ENCODE measurements around the gene SF3B1. TPM values are rescaled to one million over a fixed set of nuclear protein-coding genes. Genes with fewer than 3 reads are reported as not detected.

The SF3B1 gene
- total and polyA plus RNA-seq, 8 donors, result 75.8 to 277 (median 130) TPM

DNA sequence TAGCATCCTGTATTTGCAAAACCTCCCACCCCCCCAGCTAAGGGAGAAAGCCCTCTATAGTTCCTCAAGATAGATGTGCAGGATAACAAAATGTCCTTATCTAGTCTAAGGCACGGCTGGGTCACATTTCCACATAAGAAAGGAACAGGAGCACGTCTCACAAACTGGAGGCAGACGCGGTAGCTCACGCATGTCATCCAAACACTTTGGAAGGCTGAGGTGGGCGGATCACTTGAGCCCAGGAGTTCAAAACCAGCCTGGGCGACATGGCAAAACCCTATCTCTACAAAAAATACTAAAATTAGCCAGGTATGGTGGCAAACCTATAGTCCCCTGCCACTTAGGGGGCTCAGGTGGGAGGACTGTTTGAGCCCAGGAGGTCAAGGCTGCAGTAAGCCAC, 9.3 kb downstream of the SF3B1 start:
- ATAC-seq, result peak in 1 of 4 donors; percentile 17

DNA sequence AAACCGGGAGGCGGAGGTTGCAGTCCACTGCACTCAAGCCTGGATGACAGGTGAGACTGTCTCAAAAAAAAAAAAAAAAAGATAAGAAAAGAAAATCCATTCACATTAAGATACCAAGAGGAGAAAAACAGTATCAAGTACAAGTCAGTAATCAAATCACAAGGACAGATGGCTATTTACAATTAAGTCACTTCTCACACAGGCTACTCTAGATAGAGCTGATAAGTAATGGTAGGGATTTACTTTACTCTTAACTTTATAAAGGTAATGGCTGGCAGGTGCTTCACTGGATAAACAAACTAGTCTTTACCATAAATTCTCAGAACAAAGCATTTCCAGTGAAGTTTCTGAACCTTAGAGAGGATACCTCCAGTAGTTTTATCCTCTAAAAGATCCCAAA, 11.5 kb downstream of the SF3B1 start:
- H3K27ac ChIP-seq, result no peak overlapping the region
- peaks cover 6 to 31% (median 28%) of the 10 kb centered on the region in 3 donors for H3K4me1 ChIP-seq
- no peak overlapping the region for H3K4me3 ChIP-seq
- no peaks in the 10 kb centered on the region for H3K9me3 ChIP-seq
- 74 to 79% methylated on average over 2 of the region's 2 CpGs for WGBS, 2 donors
- H3K36me3 ChIP-seq, result peaks cover 4 to 41% (median 34%) of the 10 kb centered on the region in 3 donors
- peak in 1 of 4 donors; percentile 22 for ATAC-seq
- TF ChIP-seq, protein P1, sequence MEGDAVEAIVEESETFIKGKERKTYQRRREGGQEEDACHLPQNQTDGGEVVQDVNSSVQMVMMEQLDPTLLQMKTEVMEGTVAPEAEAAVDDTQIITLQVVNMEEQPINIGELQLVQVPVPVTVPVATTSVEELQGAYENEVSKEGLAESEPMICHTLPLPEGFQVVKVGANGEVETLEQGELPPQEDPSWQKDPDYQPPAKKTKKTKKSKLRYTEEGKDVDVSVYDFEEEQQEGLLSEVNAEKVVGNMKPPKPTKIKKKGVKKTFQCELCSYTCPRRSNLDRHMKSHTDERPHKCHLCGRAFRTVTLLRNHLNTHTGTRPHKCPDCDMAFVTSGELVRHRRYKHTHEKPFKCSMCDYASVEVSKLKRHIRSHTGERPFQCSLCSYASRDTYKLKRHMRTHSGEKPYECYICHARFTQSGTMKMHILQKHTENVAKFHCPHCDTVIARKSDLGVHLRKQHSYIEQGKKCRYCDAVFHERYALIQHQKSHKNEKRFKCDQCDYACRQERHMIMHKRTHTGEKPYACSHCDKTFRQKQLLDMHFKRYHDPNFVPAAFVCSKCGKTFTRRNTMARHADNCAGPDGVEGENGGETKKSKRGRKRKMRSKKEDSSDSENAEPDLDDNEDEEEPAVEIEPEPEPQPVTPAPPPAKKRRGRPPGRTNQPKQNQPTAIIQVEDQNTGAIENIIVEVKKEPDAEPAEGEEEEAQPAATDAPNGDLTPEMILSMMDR (IDR thresholded peaks at IDR 0.05), result no peak
- no peak for FAIRE-seq
- no peaks in the 10 kb centered on the region for H3K27me3 ChIP-seq
- intact Hi-C loops (cut with DNase I), result no loop called here
- DNase-seq, result no peak

More for the DNA sequence above, 9.3 kb downstream of the SF3B1 start:
- Histone ChIP-seq H3K27me3 (no peaks in the 10 kb centered on the region), H3K27ac (no peak overlapping the region), H3K9me3 (no peaks in the 10 kb centered on the region), H3K36me3 (peaks cover 0 to 19% (median 13%) of the 10 kb centered on the region in 3 donors), H3K4me1 (peaks cover 6 to 35% (median 34%) of the 10 kb centered on the region in 3 donors), H3K4me3 (no peak overlapping the region)
- DNase-seq, result no peak
- TF ChIP-seq, protein P1 (IDR thresholded peaks at IDR 0.05), result no peak
- WGBS, 2 donors, result 52 to 59% methylated on average over 7 of the region's 7 CpGs
- intact Hi-C loops (cut with DNase I), result no loop called here
- no peak for FAIRE-seq

DNA sequence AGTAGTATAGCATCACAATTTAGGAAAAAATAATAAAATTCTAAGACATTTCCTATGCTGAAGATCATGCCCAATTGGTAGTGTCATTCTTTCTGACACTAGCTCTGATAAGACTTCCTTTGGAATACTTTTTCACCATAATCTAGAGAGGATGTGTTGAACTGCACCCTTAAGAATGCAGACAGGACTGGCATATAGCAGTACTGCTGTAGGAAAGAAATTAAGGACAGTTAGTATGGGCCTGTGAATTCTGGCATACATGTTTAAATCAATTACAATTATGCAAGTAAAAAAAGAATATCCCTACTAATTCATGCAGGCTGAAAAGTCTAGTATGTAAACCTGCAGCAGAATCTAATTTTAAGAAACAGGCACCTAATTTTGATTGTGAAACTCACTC, 15.4 kb downstream of the SF3B1 start:
- FAIRE-seq (no peak), ATAC-seq (no peak), DNase-seq (no peak)
- Histone ChIP-seq H3K4me1 (peaks cover 3 to 9% (median 6%) of the 10 kb centered on the region in 3 donors), H3K9me3 (no peaks in the 10 kb centered on the region), H3K4me3 (no peak overlapping the region), H3K36me3 (peaks cover 9 to 76% (median 62%) of the 10 kb centered on the region in 3 donors), H3K27ac (no peak overlapping the region), H3K27me3 (no peaks in the 10 kb centered on the region)
- intact Hi-C loops (cut with DNase I), result no loop called here
- TF ChIP-seq, protein P1 (IDR thresholded peaks at IDR 0.05), result no peak

DNA sequence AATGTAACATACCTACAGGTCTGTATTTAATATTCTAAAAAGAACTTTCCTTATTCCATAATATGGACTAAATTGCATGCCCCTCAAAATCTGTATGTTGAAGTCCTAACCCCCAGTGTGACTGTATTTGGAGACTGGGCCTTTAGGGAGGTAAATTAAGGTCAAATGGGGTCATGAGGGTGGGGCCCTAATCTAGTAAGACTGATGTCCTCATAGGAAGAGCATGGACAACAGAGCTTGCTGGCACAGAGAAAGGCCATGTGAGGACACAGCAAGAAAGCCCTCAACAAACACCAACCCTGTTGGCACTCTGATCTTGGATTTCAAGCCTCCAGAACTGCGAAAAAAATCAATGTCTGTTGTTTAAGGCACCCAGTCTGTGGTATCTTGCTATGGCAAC, 18.6 kb downstream of the SF3B1 start:
- no peak for DNase-seq
- TF ChIP-seq, protein P1 (IDR thresholded peaks at IDR 0.05), result no peak
- Histone ChIP-seq H3K36me3 (peaks cover 9 to 83% (median 71%) of the 10 kb centered on the region in 3 donors), H3K9me3 (no peaks in the 10 kb centered on the region), H3K27ac (no peak overlapping the region), H3K4me1 (peaks cover 0 to 1% (median 0%) of the 10 kb centered on the region in 3 donors), H3K4me3 (no peak overlapping the region), H3K27me3 (no peaks in the 10 kb centered on the region)
- no peak for ATAC-seq
- WGBS, 2 donors, result 64 to 74% methylated on average over 1 of the region's 1 CpG
- FAIRE-seq, result no peak
- intact Hi-C loops (cut with DNase I), result no loop called here

DNA sequence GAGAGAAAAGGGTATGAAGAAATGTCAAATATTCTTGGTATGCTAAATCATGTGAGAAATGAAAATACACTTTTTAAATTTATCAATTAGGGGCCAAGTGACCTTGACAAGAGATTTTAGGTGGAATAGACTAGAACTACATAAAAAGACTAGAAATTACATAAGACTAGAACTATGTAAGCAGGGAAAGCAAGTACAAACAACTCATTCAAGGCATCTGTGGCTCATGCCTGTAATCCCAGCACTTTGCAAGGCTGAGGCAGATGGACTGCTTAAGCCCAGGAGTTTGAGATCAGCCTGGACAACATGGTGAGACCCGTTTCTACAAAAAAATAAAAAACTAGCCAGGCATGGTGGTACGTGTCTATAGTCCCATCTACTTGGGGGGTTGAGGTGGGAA, 20.3 kb downstream of the SF3B1 start:
- H3K4me3 ChIP-seq, result no peak overlapping the region
- FAIRE-seq (no peak), ATAC-seq (no peak), DNase-seq (no peak)
- intact Hi-C loops (cut with DNase I), result no loop called here
- no peaks in the 10 kb centered on the region for H3K9me3 ChIP-seq
- H3K36me3 ChIP-seq, result peaks cover 9 to 87% (median 64%) of the 10 kb centered on the region in 3 donors
- no peak overlapping the region for H3K27ac ChIP-seq
- H3K27me3 ChIP-seq, result no peaks in the 10 kb centered on the region
- H3K4me1 ChIP-seq, result no peaks in the 10 kb centered on the region
- TF ChIP-seq, protein P1 (IDR thresholded peaks at IDR 0.05), result no peak
- WGBS, 2 donors, result 72 to 75% methylated on average over 2 of the region's 2 CpGs

All from pancreas (tissue), 10 donors.